Upper lobe of left lung (tissue), 6 donors: ENCODE results near the gene EPB41L1. TPM values are rescaled to one million over a fixed set of nuclear protein-coding genes. Genes with fewer than 3 reads are reported as not detected.

Experiments used
- ATAC-seq, 2 donors: fragments of 200-7000 bp; cut with Tn5 transposase; one replicate each; pipeline ENCODE4 v1.9.1; 2022; ENCODE audit warnings: mild to moderate bottlenecking in 2 of 2, moderate library complexity in 2 of 2; ENCODE audit not compliant: low FRiP score in 2 of 2
- DNase-seq, 2 donors: peaks; one replicate each; pipeline ENCODE4 v3.0.0-alpha.2; 2019 to 2020
- H3K27ac ChIP-seq, 4 donors: fragments of 200-600 bp; sonication (generic); one replicate each; pipeline ENCODE4 v1.5.1; 2016 to 2019
- H3K27me3 ChIP-seq, 4 donors: fragments of 200-600 bp; sonication (generic); one replicate each; pipeline ENCODE4 v1.5.1; 2017 to 2019
- H3K36me3 ChIP-seq, 4 donors: fragments of 200-600 bp; sonication (generic); one replicate each; pipeline ENCODE4 v1.5.1; 2016 to 2019
- H3K4me1 ChIP-seq, 4 donors: fragments of 200-600 bp; sonication (generic); one replicate each; pipeline ENCODE4 v1.5.1; 2018 to 2019
- H3K4me3 ChIP-seq, 4 donors: fragments of 200-600 bp; sonication (generic); one replicate each; pipeline ENCODE4 v1.5.1; 2017 to 2019; ENCODE audit warnings: mild to moderate bottlenecking in 2 of 4, moderate library complexity in 1 of 4
- H3K9me3 ChIP-seq, 4 donors: fragments of 200-600 bp; sonication (generic); one replicate each; pipeline ENCODE4 v1.5.1; 2018 to 2019
- EP300 ChIP-seq, 4 donors: sonication (generic); formaldehyde crosslinking; IDR thresholded peaks; one replicate each; pipeline ENCODE4 v1.5.1; 2017; ENCODE audit warnings: antibody characterized with exemption in 4 of 4, control low read depth in 2 of 4
- POLR2A ChIP-seq, 4 donors: fragments of 450-650 bp; IDR thresholded peaks; one replicate each; pipeline ENCODE4 v1.5.1; 2016 to 2017; ENCODE audit warnings: antibody characterized with exemption in 4 of 4, mild to moderate bottlenecking in 2 of 4
- POLR2AphosphoS5 ChIP-seq, 2 donors: sonication (generic); formaldehyde crosslinking; IDR thresholded peaks; one replicate each; pipeline ENCODE4 v1.5.1; 2017; ENCODE audit warnings: antibody characterized with exemption in 2 of 2
- WGBS, 2 donors: methylation state at CpG; one replicate each; pipeline ENCODE4 v1.1.5; 2017 to 2018; 5-methylcytosine and 5-hydroxymethylcytosine counted together
- total RNA-seq, 6 donors: library from RNA; depleted of rRNA in 4 of 6; stranded (reverse); fragments of >200 nt in 4 of 6; gene quantifications; one replicate each; pipeline versions ENCODE4 v1.1.0 to v1.2.1, GENCODE V29; 2016 to 2021
- TF ChIP-seq, protein P1 (sequence below), 6 experiments: fragments of 450-650 bp in 4 of 6; fragments of 200-600 bp in 2 of 6; sonication (generic) in 2 of 6; IDR thresholded peaks; one replicate each; pipeline ENCODE4 v1.5.1; 2016 to 2019; ENCODE audit warnings: antibody characterized with exemption in 6 of 6
- donor health status: DM: no; HTN: no; CAD: no; lungs with moderate emphysema.
- donor health status: DM: no; HTN: yes; CAD: no; lungs with severe emphysema.

The EPB41L1 gene
- total RNA-seq, 6 donors from 2014 or later: 56.6 to 104 (median 79.2) TPM

DNA sequence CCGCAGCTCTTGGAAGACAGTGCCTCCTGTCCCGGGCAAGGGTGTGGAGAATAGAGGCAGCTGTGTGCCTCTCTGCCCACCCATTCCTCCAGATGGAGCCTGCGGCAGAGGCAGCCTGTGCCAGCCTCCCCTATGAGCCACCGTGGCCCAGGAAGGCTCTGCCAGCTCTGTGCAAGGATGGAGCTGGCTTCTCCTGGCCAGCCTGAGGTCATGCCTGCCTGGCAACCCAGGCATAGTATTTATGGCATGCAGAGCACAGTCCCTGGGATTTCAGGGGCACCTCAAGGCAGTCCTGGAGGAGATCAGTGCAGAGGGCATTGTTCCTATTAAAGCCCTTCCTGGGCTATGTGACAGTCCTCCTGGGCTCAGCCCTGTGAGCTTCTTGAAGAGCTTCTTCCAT, 1.5 kb downstream of the EPB41L1 start:
- H3K27me3 ChIP-seq: no peaks in the 10 kb centered on the region
- no peak overlapping the region for H3K4me3 ChIP-seq
- H3K4me1 ChIP-seq: peaks cover 8 to 22% (median 18%) of the 10 kb centered on the region in 4 donors
- no peaks in the 10 kb centered on the region for H3K36me3 ChIP-seq
- WGBS, 2 donors: 84% methylated on average over 4 of the region's 4 CpGs; no CpG with 5 or more reads in 1 of the 2 donors
- no peaks in the 10 kb centered on the region for H3K9me3 ChIP-seq
- no peak overlapping the region for H3K27ac ChIP-seq
- ATAC-seq (no peak), DNase-seq (no peak)
- TF ChIP-seq, protein P1, sequence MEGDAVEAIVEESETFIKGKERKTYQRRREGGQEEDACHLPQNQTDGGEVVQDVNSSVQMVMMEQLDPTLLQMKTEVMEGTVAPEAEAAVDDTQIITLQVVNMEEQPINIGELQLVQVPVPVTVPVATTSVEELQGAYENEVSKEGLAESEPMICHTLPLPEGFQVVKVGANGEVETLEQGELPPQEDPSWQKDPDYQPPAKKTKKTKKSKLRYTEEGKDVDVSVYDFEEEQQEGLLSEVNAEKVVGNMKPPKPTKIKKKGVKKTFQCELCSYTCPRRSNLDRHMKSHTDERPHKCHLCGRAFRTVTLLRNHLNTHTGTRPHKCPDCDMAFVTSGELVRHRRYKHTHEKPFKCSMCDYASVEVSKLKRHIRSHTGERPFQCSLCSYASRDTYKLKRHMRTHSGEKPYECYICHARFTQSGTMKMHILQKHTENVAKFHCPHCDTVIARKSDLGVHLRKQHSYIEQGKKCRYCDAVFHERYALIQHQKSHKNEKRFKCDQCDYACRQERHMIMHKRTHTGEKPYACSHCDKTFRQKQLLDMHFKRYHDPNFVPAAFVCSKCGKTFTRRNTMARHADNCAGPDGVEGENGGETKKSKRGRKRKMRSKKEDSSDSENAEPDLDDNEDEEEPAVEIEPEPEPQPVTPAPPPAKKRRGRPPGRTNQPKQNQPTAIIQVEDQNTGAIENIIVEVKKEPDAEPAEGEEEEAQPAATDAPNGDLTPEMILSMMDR (IDR thresholded peaks at IDR 0.05): no peak
- no peak for TF ChIP-seq EP300 (IDR thresholded peaks at IDR 0.05)

DNA sequence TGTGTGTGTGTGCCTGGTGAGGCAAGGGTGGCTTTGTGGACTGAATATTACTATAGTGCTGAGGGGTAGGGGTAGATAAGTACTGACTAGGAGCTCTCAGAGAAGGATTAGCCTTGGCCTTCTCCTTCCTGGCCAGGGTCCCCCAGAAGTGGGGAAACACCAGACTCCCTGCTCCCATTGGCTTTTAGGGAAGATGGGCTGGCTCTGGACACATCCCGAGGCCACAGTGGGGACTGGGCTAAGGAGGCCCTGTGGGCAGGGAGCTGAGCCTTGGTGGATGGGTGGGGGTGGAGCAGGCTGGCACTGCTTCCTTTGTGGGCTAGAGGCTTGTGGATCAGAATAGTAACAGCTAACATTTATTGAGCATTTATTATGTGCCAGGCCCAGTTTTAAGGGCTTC, 3.1 kb downstream of the EPB41L1 start:
- DNase-seq (no peak), ATAC-seq (no peak)
- Histone ChIP-seq H3K27me3 (no peaks in the 10 kb centered on the region), H3K36me3 (no peaks in the 10 kb centered on the region), H3K4me1 (peaks cover 8 to 22% (median 18%) of the 10 kb centered on the region in 4 donors), H3K9me3 (no peaks in the 10 kb centered on the region), H3K4me3 (no peak overlapping the region), H3K27ac (no peak overlapping the region)
- WGBS, 2 donors: 85 to 86% methylated on average over 1 of the region's 1 CpG
- TF ChIP-seq POLR2A (IDR thresholded peaks at IDR 0.05) (no peak), POLR2AphosphoS5 (IDR thresholded peaks at IDR 0.05) (no peak), EP300 (IDR thresholded peaks at IDR 0.05) (no peak)
- TF ChIP-seq, protein P1 (IDR thresholded peaks at IDR 0.05): no peak

DNA sequence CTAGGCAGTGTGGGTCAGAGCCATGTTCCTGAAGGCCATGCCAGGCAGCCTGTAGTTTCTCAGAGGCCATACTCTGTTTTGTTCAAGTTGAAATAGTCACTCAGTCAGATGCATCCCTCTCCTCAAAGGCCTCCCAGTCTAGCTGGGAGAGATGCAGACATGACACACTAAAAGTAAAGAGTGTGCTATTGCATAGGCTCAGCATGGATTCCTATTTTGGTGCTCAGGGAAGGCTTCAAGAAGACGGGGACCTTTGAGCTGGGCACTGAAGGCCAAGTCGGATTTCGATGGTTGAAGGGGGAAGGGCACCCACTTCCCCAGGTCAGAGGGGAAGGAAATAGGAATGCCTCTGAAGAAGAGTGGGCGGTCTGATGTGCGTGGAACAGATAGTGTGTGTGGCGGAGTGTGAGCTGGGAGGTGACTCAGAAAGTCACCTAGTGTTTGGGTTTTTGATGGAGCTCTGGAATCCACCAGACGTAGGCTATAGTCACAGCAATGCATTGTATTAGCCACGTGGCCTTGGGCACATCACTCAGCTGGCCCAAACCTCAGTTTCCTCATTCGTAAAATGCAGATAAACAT, 3.7 kb downstream of the EPB41L1 start:
- no peak for TF ChIP-seq POLR2AphosphoS5 (IDR thresholded peaks at IDR 0.05)
- TF ChIP-seq, protein P1 (IDR thresholded peaks at IDR 0.05): no peak
- TF ChIP-seq EP300 (IDR thresholded peaks at IDR 0.05): no peak
- TF ChIP-seq POLR2A (IDR thresholded peaks at IDR 0.05): no peak
- DNase-seq (no peak), ATAC-seq (no peak)
- 72 to 78% methylated on average over 9 of the region's 9 CpGs for WGBS, 2 donors
- H3K9me3 ChIP-seq: no peaks in the 10 kb centered on the region
- H3K27me3 ChIP-seq: no peaks in the 10 kb centered on the region
- peaks cover 8 to 23% (median 20%) of the 10 kb centered on the region in 4 donors for H3K4me1 ChIP-seq
- no peaks in the 10 kb centered on the region for H3K36me3 ChIP-seq
- no peak overlapping the region for H3K4me3 ChIP-seq
- no peak overlapping the region for H3K27ac ChIP-seq

DNA sequence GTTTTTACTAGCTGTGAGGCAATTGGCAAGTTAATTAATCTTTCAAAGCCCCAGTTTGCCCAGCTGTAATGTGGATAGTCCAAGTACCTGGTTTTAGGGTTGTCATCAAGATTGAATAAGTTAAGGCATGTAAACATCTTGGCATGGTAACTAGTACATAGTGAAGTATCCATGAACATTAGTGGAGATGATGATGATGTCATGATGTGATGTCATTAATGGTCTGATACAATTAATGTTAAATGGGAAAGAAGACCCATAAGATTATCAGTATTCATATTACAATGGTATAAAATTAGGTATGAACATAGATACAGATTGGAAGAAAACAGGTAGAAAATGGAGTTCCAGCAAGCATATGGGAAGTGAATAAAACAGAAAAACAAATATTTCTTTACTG, 5.3 kb downstream of the EPB41L1 start:
- TF ChIP-seq, protein P1 (IDR thresholded peaks at IDR 0.05): no peak
- TF ChIP-seq POLR2AphosphoS5 (IDR thresholded peaks at IDR 0.05) (no peak), POLR2A (IDR thresholded peaks at IDR 0.05) (no peak), EP300 (IDR thresholded peaks at IDR 0.05) (no peak)
- H3K4me3 ChIP-seq: no peak overlapping the region
- ATAC-seq: no peak

More for the DNA sequence above, 5.3 kb downstream of the EPB41L1 start:
- H3K9me3 ChIP-seq: no peaks in the 10 kb centered on the region
- no peaks in the 10 kb centered on the region for H3K27me3 ChIP-seq
- H3K27ac ChIP-seq: no peak overlapping the region
- no peaks in the 10 kb centered on the region for H3K36me3 ChIP-seq
- no peak for DNase-seq
- H3K4me1 ChIP-seq: peaks cover 0 to 17% (median 10%) of the 10 kb centered on the region in 4 donors
